ENCODE data around the gene CADM1. TPM values are rescaled to one million over a fixed set of nuclear protein-coding genes. Genes with fewer than 3 reads are reported as not detected.

The CADM1 gene
- total RNA-seq, 1 experiment from 2014 or later, result 30.8 TPM

GRCh38 chr11:115322553-115323203 lies 181.5 kb downstream of the CADM1 start:
- DNase-seq (ENCODE audit: low read depth), result no peak

- DNase-seq (ENCODE audit: low read depth), result no peak
Observed at GRCh38 chr11:115321605-115322289, 182.5 kb downstream of the CADM1 start.

GRCh38 chr11:115317277-115318185 lies 186.7 kb downstream of the CADM1 start:
- DNase-seq (ENCODE audit: low read depth), result peak; percentile 11

GRCh38 chr11:115316696-115317095 lies 187.5 kb downstream of the CADM1 start:
- DNase-seq (ENCODE audit: low read depth), result no peak

- DNase-seq (ENCODE audit: low read depth), result no peak
Observed at GRCh38 chr11:115314330-115314920, 189.8 kb downstream of the CADM1 start.

GRCh38 chr11:115313224-115313838 lies 190.9 kb downstream of the CADM1 start:
- DNase-seq (ENCODE audit: low read depth), result no peak

- no peak for DNase-seq (ENCODE audit: low read depth)
Observed at GRCh38 chr11:115311949-115312348, 192.3 kb downstream of the CADM1 start.

GRCh38 chr11:115306689-115307088 lies 197.5 kb downstream of the CADM1 start:
- DNase-seq (ENCODE audit: low read depth), result no peak

GRCh38 chr11:115304774-115305472 lies 199.3 kb downstream of the CADM1 start:
- peak; percentile 38 for DNase-seq (ENCODE audit: low read depth)

- DNase-seq (ENCODE audit: low read depth), result no peak
Observed at GRCh38 chr11:115303929-115304531, 200.2 kb downstream of the CADM1 start.

GRCh38 chr11:115302946-115303703 lies 201.1 kb downstream of the CADM1 start:
- DNase-seq (ENCODE audit: low read depth), result no peak

GRCh38 chr11:115300660-115301428 lies 203.4 kb downstream of the CADM1 start:
- DNase-seq (ENCODE audit: low read depth), result peak; percentile 83

- DNase-seq (ENCODE audit: low read depth), result no peak
Observed at GRCh38 chr11:115298300-115299012, 205.8 kb downstream of the CADM1 start.

GRCh38 chr11:115297330-115297729 lies 206.9 kb downstream of the CADM1 start:
- no peak for DNase-seq (ENCODE audit: low read depth)

GRCh38 chr11:115291325-115291724 lies 212.9 kb downstream of the CADM1 start:
- no peak for DNase-seq (ENCODE audit: low read depth)

GRCh38 chr11:115290893-115291292 lies 213.3 kb downstream of the CADM1 start:
- DNase-seq (ENCODE audit: low read depth), result peak; percentile 68

GRCh38 chr11:115290479-115290878 lies 213.7 kb downstream of the CADM1 start:
- no peak for DNase-seq (ENCODE audit: low read depth)

- DNase-seq (ENCODE audit: low read depth), result no peak
Observed at GRCh38 chr11:115287266-115287665, 216.9 kb downstream of the CADM1 start.
